ENCODE data around the gene RELCH. TPM values are rescaled to one million over a fixed set of nuclear protein-coding genes. Genes with fewer than 3 reads are reported as not detected.
A peak's percentile ranks its signal among the peaks of the same experiment; 100 is the strongest.

RELCH gene
- total RNA-seq (ENCODE audit: unreplicated experiment), result 44.6 TPM
- long read RNA-seq, partial matches to known transcripts, result 7 of 8 reads
- long read RNA-seq, other reads (novel, unspliced or antisense), result 1 of 8 reads

GRCh38 chr18:62186774-62187542, at the start of gene RELCH, which contains the start of gene PIGN:
RELCH (plus strand) TSS chr18:62187255; CDS start chr18:62187506, 251 bp downstream.
PIGN (minus strand) TSS chr18:62187056; CDS start chr18:62161353, 25,703 bp downstream.
- Mint-ChIP-seq H3K27me3 (ENCODE audit: unreplicated experiment) (peaks cover 11% of the 10 kb centered on the region), H3K4me1 (ENCODE audit: low read depth, unreplicated experiment) (peaks cover 16% of the 10 kb centered on the region), H3K27ac (ENCODE audit: unreplicated experiment) (peak within 1 kb of the TSS; percentile 98), H3K36me3 (ENCODE audit: unreplicated experiment) (no peaks in the 10 kb centered on the region), H3K4me3 (ENCODE audit: unreplicated experiment) (peak within 1 kb of the TSS; percentile 95), H3K9me3 (ENCODE audit: unreplicated experiment) (peaks cover 11% of the 10 kb centered on the region)
- TF ChIP-seq CTCF (IDR thresholded peaks at IDR 0.05; ENCODE audit: partially characterized antibody, unreplicated experiment), result no peak
- peak; percentile 93 for DNase-seq

GRCh38 chr18:62138461-62139235, 48.4 kb upstream of the RELCH start:
- DNase-seq, result no peak
- Mint-ChIP-seq H3K36me3 (ENCODE audit: unreplicated experiment) (no peaks in the 10 kb centered on the region), H3K9me3 (ENCODE audit: unreplicated experiment) (no peaks in the 10 kb centered on the region), H3K27ac (ENCODE audit: unreplicated experiment) (no peak overlapping the region), H3K4me1 (ENCODE audit: low read depth, unreplicated experiment) (no peaks in the 10 kb centered on the region), H3K27me3 (ENCODE audit: unreplicated experiment) (no peaks in the 10 kb centered on the region), H3K4me3 (ENCODE audit: unreplicated experiment) (no peak overlapping the region)
- TF ChIP-seq CTCF (IDR thresholded peaks at IDR 0.05; ENCODE audit: partially characterized antibody, unreplicated experiment), result no peak

- Mint-ChIP-seq H3K4me3 (ENCODE audit: unreplicated experiment) (no peak overlapping the region), H3K4me1 (ENCODE audit: low read depth, unreplicated experiment) (no peaks in the 10 kb centered on the region), H3K9me3 (ENCODE audit: unreplicated experiment) (no peaks in the 10 kb centered on the region), H3K36me3 (ENCODE audit: unreplicated experiment) (no peaks in the 10 kb centered on the region), H3K27me3 (ENCODE audit: unreplicated experiment) (no peaks in the 10 kb centered on the region), H3K27ac (ENCODE audit: unreplicated experiment) (no peak overlapping the region)
- TF ChIP-seq CTCF (IDR thresholded peaks at IDR 0.05; ENCODE audit: partially characterized antibody, unreplicated experiment), result no peak
- no peak for DNase-seq
Measured at GRCh38 chr18:62140259-62140658, 46.8 kb upstream of the RELCH start.

- no peak for DNase-seq
- no peaks in the 10 kb centered on the region for H3K4me1 Mint-ChIP-seq (ENCODE audit: low read depth, unreplicated experiment)
- no peaks in the 10 kb centered on the region for H3K36me3 Mint-ChIP-seq (ENCODE audit: unreplicated experiment)
- TF ChIP-seq CTCF (IDR thresholded peaks at IDR 0.05; ENCODE audit: partially characterized antibody, unreplicated experiment), result no peak
- no peak overlapping the region for H3K4me3 Mint-ChIP-seq (ENCODE audit: unreplicated experiment)
- no peak overlapping the region for H3K27ac Mint-ChIP-seq (ENCODE audit: unreplicated experiment)
- no peaks in the 10 kb centered on the region for H3K9me3 Mint-ChIP-seq (ENCODE audit: unreplicated experiment)
- H3K27me3 Mint-ChIP-seq (ENCODE audit: unreplicated experiment), result no peaks in the 10 kb centered on the region
Measured at GRCh38 chr18:62144338-62144737, 42.7 kb upstream of the RELCH start.

All from glutamatergic neuron (in vitro differentiated cells).